NCI-H2107 treated with DMSO at 0.1 percent for 48 hours (cell line): ENCODE data around the gene FABP3.

ENCODE experiments used
- DNase-seq: peaks from one replicate; lab custom pipeline; 2025; ENCODE audit not compliant: unreplicated experiment; lab: John Stamatoyannopoulos, UW

The FABP3 gene

DNA sequence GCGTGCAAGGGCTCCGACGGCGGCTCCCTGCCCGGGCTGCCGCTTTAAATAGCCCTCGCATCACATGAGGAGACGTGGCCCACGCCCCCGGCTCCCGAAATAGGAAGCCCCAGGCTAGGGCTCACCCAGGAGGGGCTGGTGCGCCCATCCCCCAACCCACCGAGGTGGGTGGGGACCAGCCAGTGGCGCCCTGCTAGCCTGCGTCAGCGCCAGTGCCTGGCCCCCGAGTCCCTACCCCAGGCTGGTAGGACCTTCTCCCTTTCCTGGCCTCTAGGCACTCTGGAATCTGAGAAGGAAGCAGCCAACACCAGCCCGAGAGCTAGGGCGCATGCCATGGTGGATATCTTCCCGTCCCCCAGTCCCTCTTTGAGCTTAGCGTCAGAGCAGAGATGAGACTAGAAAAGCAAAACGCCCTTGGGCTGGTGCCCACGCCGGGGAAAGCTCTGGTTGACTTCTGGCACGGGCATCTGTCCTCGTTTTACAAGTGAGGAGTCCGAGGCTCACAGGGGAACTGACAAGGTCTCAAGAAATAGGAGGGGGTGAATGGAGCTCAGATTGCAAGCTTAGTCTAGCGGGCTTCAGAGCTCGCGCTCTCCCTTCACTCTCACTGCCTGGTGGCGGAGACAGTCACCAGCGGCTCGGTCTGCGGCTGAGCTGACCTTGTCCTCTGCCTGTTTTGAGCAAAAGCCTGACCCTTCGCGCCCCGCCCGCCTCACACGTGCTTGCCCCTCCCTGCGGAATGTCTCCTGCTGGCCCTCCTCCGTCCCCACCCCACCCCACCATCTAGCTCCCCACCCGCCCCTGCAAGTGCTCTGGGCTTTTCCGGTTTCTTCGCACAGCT is at the start of gene FABP3:
Gene FABP3 (minus strand): TSS at position 21 of the 841 bp plus-strand sequence. CDS start 62 bp downstream, outside the sequence.
- DNase-seq = peak; percentile 52

- DNase-seq = peak; percentile 7
Observed at GRCh38 chr1:31421371-31422040, 48.6 kb upstream of the FABP3 start.

GRCh38 chr1:31420716-31421115 is 47.8 kb upstream of the FABP3 start:
- DNase-seq = no peak

- DNase-seq = no peak
Observed at GRCh38 chr1:31418626-31419323, 45.9 kb upstream of the FABP3 start.

GRCh38 chr1:31417148-31417547 is 44.3 kb upstream of the FABP3 start:
- no peak for DNase-seq

DNA sequence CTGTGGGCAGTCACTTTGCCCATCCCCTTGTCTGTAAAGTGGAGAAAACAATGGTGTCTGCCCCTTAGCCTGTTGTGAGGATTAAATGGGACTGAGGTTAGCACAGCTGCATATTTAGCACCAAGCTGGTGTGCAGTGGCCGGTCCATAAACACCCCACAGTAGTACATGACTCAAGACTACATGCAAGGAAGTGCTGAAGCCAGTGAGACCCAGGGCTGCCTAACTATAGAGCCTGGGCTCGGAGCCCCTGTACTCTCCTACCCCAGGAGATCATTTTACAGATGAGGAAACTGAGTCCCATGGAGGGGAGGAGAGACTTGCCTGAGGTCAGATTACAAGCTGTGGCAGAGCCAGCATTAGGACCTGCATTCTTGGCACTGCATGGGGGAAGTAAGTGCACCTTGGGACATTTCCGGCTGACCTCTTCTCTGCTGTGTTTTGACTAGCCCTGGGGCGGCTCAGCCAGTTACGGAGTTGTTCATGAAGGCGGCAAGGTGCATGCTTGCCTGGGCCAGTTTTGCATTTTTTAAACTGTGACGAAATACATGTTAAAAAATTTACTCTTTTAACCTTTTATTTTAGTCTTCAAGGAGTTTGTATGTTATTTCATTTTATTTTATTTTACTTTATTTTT is 43.3 kb upstream of the FABP3 start:
- no peak for DNase-seq

- DNase-seq = no peak
Observed at GRCh38 chr1:31415658-31416057, 42.8 kb upstream of the FABP3 start.

GRCh38 chr1:31414980-31415370 is 42.1 kb upstream of the FABP3 start:
- DNase-seq = no peak

DNA sequence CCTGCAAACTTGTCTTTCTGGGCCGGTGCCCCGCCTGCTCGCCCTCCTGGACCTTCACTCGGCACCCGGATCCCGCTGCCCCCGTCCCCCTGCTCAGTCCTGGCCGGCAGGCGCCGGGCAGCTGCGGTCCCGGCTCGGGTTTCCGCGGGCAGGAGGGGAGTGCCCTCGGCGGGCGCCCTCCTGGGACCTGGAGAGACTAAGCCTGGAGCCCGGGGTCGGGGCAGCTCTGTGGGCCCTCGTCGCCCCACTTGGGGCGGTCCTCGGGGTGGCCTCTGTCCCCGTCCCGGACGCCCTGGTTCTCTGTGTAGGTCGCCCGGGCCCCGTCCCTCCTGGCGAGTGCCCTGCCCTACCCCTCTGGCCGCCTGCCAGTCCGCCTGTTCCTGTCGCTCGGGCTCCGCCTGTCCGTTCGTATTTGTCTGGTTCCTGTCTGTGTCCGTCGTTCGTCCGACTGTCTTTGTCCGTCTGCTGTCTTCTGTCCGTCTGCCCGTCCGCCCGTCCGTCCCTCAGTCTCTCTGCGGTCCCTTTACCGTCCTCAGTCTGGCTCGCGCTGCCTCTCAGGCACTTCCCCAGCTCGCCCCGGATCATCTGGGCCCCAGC is 40.6 kb upstream of the FABP3 start:
- peak; percentile 38 for DNase-seq

GRCh38 chr1:31412732-31413404 is 40.0 kb upstream of the FABP3 start, which contains the start of gene SERINC2:
TSS of gene SERINC2 (plus strand) at chr1:31413213. CDS start at chr1:31413266, 53 bp downstream.
- DNase-seq = peak; percentile 12

GRCh38 chr1:31412205-31412604 is 39.3 kb upstream of the FABP3 start:
- DNase-seq = no peak

DNA sequence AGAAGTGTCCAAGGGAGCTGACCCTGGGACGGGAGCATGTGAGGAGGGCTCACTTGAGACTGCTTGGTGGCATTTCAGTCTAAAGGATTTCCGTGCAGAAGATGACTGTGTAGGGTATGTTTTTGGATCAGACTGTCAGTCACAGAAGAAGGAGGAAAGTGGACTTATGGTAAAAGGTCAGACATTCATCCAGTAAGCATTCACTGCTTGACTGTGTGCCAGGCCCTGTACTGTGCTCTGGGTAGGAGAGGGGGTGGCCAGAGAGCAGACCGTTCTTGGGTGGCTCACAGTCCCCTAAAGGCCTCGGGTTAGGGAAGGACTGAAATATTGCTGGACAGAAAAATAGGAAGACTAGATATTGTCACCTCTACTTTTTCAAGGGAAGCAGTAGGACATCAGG is 38.0 kb upstream of the FABP3 start:
- DNase-seq = no peak

DNA sequence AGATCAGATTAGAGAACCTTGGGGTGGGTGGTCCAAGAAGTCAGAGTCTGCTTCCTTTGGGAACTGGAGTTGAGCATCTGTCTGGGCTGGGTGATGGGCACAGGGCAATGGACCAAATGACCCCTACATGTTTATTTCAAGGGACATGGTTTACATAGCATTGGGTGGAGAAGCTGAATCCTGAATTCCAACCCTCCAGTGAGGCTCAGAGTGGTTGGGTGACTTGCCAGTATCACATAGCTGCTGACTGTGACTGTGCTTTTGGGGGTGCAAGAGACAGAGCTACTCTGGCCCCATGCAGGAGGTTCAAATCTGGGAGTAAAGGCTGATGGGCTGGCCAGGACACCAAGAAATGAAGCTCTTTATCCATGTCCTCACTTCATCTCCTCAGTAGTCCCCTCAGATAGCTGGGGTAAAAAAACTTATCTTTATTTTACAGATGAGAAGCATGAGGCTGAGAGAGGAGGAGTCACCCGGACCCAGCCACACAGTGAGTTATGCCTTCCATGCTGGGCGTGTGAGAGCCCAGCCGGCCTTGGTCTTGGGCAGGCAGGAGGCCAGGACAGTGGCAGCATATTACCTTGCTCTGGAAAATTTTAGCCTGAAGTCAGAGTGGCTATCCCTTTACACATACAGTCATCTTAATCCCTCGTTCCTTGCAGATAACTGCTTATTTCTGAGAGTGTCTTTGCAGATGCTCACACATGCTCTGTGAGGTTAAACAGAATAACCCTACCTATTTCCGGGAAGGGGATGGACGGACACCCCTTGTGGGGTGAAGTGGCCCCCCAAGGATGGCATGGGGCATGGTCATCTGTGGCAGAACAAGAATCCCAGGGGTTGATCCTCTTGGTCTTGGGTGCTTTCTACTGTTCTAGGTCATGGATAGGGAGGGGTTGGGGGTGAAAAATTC is 37.3 kb upstream of the FABP3 start:
- no peak for DNase-seq

GRCh38 chr1:31408788-31409318 is 36.0 kb upstream of the FABP3 start:
- no peak for DNase-seq

DNA sequence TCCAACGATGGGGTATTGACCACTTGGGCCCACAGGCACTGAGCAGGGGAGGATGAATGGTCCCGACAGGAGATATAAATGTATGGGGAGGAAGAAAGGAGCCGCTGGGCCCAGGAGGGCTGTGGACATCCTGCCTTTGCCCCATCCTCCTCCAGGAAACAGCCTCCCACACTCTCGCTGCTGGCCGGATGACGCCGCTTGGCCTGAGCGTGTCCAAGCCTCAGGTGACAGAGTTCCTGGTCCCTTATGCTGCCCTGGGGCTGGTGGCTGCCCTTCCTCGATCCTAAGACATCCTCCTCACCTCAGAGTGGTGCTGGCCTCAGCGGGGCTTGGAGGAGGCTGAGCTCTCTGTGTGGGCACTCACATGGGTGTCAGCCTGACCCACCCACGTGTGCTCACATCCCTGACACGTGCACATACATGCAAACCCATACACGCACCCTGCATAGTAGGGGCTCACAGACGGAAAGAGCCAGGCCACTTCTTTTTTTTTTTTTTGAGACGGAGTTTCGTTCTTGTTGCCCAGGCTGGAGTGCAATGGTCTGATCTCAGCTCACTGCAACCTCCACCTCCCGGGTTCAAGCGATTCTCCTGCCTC is 34.3 kb upstream of the FABP3 start:
- no peak for DNase-seq

DNA sequence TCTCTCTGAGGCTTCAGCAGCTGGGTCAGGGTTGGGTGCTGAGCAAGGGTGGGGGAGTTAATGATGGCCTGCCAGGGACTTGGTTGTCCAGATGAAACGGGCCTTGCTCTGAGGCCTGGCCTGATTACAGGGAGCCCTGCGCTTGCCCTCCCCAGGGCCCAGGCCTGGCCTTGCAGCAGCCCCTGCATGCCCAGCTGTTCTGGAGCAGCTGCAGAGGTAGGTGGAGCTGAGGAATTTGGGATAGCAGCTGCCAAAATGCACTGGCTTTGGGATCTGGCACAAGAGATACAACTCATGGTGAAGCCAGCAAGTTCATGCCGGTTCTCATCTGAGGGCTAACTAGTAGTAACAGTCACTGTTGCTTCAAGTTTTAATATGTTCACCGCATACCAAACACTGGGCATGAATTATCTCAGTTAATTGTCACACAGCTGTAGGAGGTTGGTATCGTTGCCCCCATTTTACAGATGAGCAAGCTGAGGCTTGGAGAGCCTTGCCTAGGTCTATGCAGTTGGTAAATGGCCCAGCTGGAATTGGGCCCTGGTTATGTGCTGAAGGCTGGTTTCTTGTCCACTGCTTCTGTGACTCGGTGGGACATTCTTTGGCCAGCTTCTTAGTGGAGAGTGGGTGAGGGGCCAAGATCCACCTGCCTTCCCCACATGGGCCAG is 32.8 kb upstream of the FABP3 start:
- DNase-seq = no peak

GRCh38 chr1:31401241-31401640 is 28.4 kb upstream of the FABP3 start:
- DNase-seq = no peak

GRCh38 chr1:31400393-31400792 is 27.5 kb upstream of the FABP3 start:
- DNase-seq = no peak
